H9 (cell line): Measurements from ENCODE around the gene SNAP25. TPM values are rescaled to one million over a fixed set of nuclear protein-coding genes. Genes with fewer than 3 reads are reported as not detected.

Source experiments
- DNase-seq: peaks from one replicate; pipeline ENCODE4 v3.0.0-alpha.2; 2017
- H2AFZ ChIP-seq: one replicate; pipeline ENCODE4 v1.6.1; 2013; ENCODE audit warnings: mild to moderate bottlenecking, low read length, control low read depth, moderate library complexity
- H2AK5ac ChIP-seq: 2 replicates; pipeline ENCODE4 v1.6.1; 2013; ENCODE audit warnings: low read length, control low read depth, mixed read lengths; ENCODE audit not compliant: insufficient read length
- H2BK120ac ChIP-seq: one replicate; pipeline ENCODE4 v1.6.1; 2013; ENCODE audit warnings: low read depth, mild to moderate bottlenecking, low read length, control low read depth, inconsistent platforms; ENCODE audit not compliant: poor library complexity, severe bottlenecking
- H2BK12ac ChIP-seq: 2 replicates; pipeline ENCODE4 v1.6.1; 2013; ENCODE audit warnings: low read length, control low read depth, mixed read lengths, low read depth; ENCODE audit not compliant: insufficient read length
- H2BK15ac ChIP-seq: 2 replicates; pipeline ENCODE4 v1.6.1; 2013; ENCODE audit warnings: low read depth, low read length, control low read depth
- H2BK20ac ChIP-seq: one replicate; pipeline ENCODE4 v1.6.1; 2013; ENCODE audit warnings: low read depth, mild to moderate bottlenecking, low read length, control low read depth, inconsistent platforms; ENCODE audit not compliant: poor library complexity, severe bottlenecking
- H2BK5ac ChIP-seq: 2 replicates; pipeline ENCODE4 v1.6.1; 2013; ENCODE audit warnings: low read length, control low read depth, mixed read lengths; ENCODE audit not compliant: insufficient read length
- H3K14ac ChIP-seq: 2 replicates; pipeline ENCODE4 v1.6.1; 2013; ENCODE audit warnings: low read length, control low read depth; ENCODE audit not compliant: insufficient read depth
- H3K18ac ChIP-seq: 2 replicates; pipeline ENCODE4 v1.6.1; 2013; ENCODE audit warnings: low read depth, mild to moderate bottlenecking, mixed read lengths, low read length, control low read depth; ENCODE audit not compliant: insufficient read length
- H3K23ac ChIP-seq: 2 replicates; pipeline ENCODE4 v1.6.1; 2013; ENCODE audit warnings: low read length, control low read depth, mixed read lengths, low read depth; ENCODE audit not compliant: insufficient read length
- H3K23me2 ChIP-seq: 2 replicates; pipeline ENCODE4 v1.6.1; 2013; ENCODE audit warnings: low read depth, mild to moderate bottlenecking, mixed read lengths, low read length, control low read depth; ENCODE audit not compliant: insufficient read length, poor library complexity, severe bottlenecking
- H3K27ac ChIP-seq: 2 replicates; pipeline ENCODE4 v1.5.1; 2013; ENCODE audit warnings: low read length, control low read depth, mixed read lengths, low read depth; ENCODE audit not compliant: insufficient read length
- H3K27me3 ChIP-seq: 2 replicates; pipeline ENCODE4 v1.6.1; 2013; ENCODE audit warnings: low read length, control low read depth, inconsistent platforms; ENCODE audit not compliant: insufficient read depth
- H3K4ac ChIP-seq: 2 replicates; pipeline ENCODE4 v1.6.1; 2013; ENCODE audit warnings: low read depth, mild to moderate bottlenecking, control low read depth, inconsistent platforms, low read length, moderate library complexity
- H3K4me1 ChIP-seq: 2 replicates; pipeline ENCODE4 v1.6.1; 2013; ENCODE audit warnings: low read length, control low read depth, inconsistent platforms; ENCODE audit not compliant: insufficient read depth
- H3K4me2 ChIP-seq: 2 replicates; pipeline ENCODE4 v1.6.1; 2013; ENCODE audit warnings: low read length, control low read depth, mixed read lengths; ENCODE audit not compliant: insufficient read length, insufficient read depth
- H3K56ac ChIP-seq: 2 replicates; pipeline ENCODE4 v1.6.1; 2013; ENCODE audit warnings: low read depth, mild to moderate bottlenecking, mixed read lengths, low read length, control low read depth; ENCODE audit not compliant: insufficient read length
- H3K79me1 ChIP-seq: 2 replicates; pipeline ENCODE4 v1.6.1; 2013; ENCODE audit warnings: low read depth, mild to moderate bottlenecking, moderate library complexity, low read length, control low read depth, inconsistent platforms; ENCODE audit not compliant: insufficient read depth, poor library complexity, severe bottlenecking
- H3K79me2 ChIP-seq: 2 replicates; pipeline ENCODE4 v1.6.1; 2013; ENCODE audit warnings: low read length, control low read depth, inconsistent platforms; ENCODE audit not compliant: insufficient read depth
- H3K9ac ChIP-seq: 2 replicates; pipeline ENCODE4 v1.6.1; 2013; ENCODE audit warnings: low read length, control low read depth, mixed read lengths; ENCODE audit not compliant: insufficient read length; ENCODE audit errors: extremely low read depth
- H3K9me3 ChIP-seq: one replicate; pipeline ENCODE4 v1.6.1; 2013; ENCODE audit warnings: low read depth, low read length, inconsistent platforms; ENCODE audit not compliant: control insufficient read depth
- H3T11ph ChIP-seq: one replicate; pipeline ENCODE4 v1.6.1; 2013; ENCODE audit warnings: mild to moderate bottlenecking, low read length, control low read depth, inconsistent platforms
- H4K20me1 ChIP-seq: one replicate; pipeline ENCODE4 v1.6.1; 2013; ENCODE audit not compliant: control insufficient read depth, insufficient read length, insufficient read depth
- H4K5ac ChIP-seq: 2 replicates; pipeline ENCODE4 v1.6.1; 2013; ENCODE audit warnings: low read depth, mild to moderate bottlenecking, mixed read lengths, low read length, control low read depth; ENCODE audit not compliant: insufficient read length
- H4K8ac ChIP-seq: replicated peaks from 2 replicates; pipeline ENCODE4 v1.6.1; 2013; ENCODE audit warnings: low read length, control low read depth, mixed read lengths, low read depth; ENCODE audit not compliant: insufficient read length
- H4K91ac ChIP-seq: 2 replicates; pipeline ENCODE4 v1.6.1; 2013; ENCODE audit warnings: low read depth, mild to moderate bottlenecking, moderate library complexity, mixed read lengths, low read length, control low read depth; ENCODE audit not compliant: insufficient read length
- H3K27ac Mint-ChIP-seq, 3 experiments: 2 replicates in 2 of 3; 3 replicates in 1 of 3; pipeline ENCODE4 v1.8.0; 2020 to 2021; ENCODE audit warnings: mixed read lengths in 3 of 3, mild to moderate bottlenecking in 1 of 3, moderate library complexity in 1 of 3
- H3K27me3 Mint-ChIP-seq: 2 replicates; pipeline ENCODE4 v1.8.0; 2021; ENCODE audit warnings: low read depth, mild to moderate bottlenecking, moderate library complexity, mixed read lengths
- H3K36me3 Mint-ChIP-seq, 3 experiments: 2 replicates in 2 of 3; 3 replicates in 1 of 3; pipeline ENCODE4 v1.8.0; 2020 to 2021; ENCODE audit warnings: low read depth in 3 of 3, mixed read lengths in 3 of 3; ENCODE audit not compliant: insufficient read depth in 1 of 3
- H3K4me1 Mint-ChIP-seq, 2 experiments: 2 replicates each; pipeline ENCODE4 v1.8.0; 2020; ENCODE audit warnings: mixed read lengths in 2 of 2
- H3K4me3 Mint-ChIP-seq, 2 experiments: 2 replicates in 1 of 2; 3 replicates in 1 of 2; pipeline ENCODE4 v1.8.0; 2020 to 2021; ENCODE audit warnings: mild to moderate bottlenecking in 2 of 2, mixed read lengths in 2 of 2, moderate library complexity in 1 of 2
- H3K9me3 Mint-ChIP-seq, 2 experiments: 2 replicates in 1 of 2; 3 replicates in 1 of 2; pipeline ENCODE4 v1.8.0; 2020; ENCODE audit warnings: mild to moderate bottlenecking in 2 of 2, mixed read lengths in 2 of 2, moderate library complexity in 1 of 2
- CTCF ChIP-seq: fragments of 200-600 bp; sonication (generic); conservative IDR thresholded peaks from 3 replicates; pipeline ENCODE4 v1.8.0; 2021; ENCODE audit warnings: antibody characterized with exemption, mild to moderate bottlenecking
- WGBS: extraction: QIAGEN DNeasy Blood & Tissue Kit; methylation state at CpG from one replicate; pipeline ENCODE4 v1.1.7; 2013; ENCODE audit warnings: missing lambda C conversion rate, low lambda C conversion rate, mixed read lengths; ENCODE audit not compliant: insufficient read length; ENCODE audit errors: extremely low coverage; 5-methylcytosine and 5-hydroxymethylcytosine counted together
- total RNA-seq: library from RNA; stranded (reverse); gene quantifications from 2 replicates; pipeline ENCODE4 v1.2.1, GENCODE V29; 2021

SNAP25 gene
- total RNA-seq, 1 experiment from 2014 or later, result 0.13 TPM

- H4K20me1 ChIP-seq, result no peaks in the 10 kb centered on the region
- no peak overlapping the region for H3K18ac ChIP-seq
- H3K27me3 ChIP-seq, result no peaks in the 10 kb centered on the region
- H3K23ac ChIP-seq, result no peak overlapping the region
- no peak overlapping the region for H3K27ac Mint-ChIP-seq
- H3K79me1 ChIP-seq, result no peaks in the 10 kb centered on the region
- H2BK120ac ChIP-seq, result no peak overlapping the region
- no peak overlapping the region for H3K4me2 ChIP-seq
- no peak overlapping the region for H2BK15ac ChIP-seq
- H3K4me1 Mint-ChIP-seq, result peaks cover 31 to 32% of the 10 kb centered on the region in 2 experiments
- no peak overlapping the region for H2BK20ac ChIP-seq
- no peak overlapping the region for H2BK12ac ChIP-seq
- H4K8ac ChIP-seq, result no peak overlapping the region
- H4K91ac ChIP-seq, result no peak overlapping the region
- no peaks in the 10 kb centered on the region for H3K27me3 Mint-ChIP-seq
- no peak overlapping the region for H3K9ac ChIP-seq
- no peak overlapping the region for H3T11ph ChIP-seq
- no peak overlapping the region for H2AK5ac ChIP-seq
- H3K4me1 ChIP-seq, result peaks cover 5% of the 10 kb centered on the region; the same call in 1 of the 2 replicates
- no peak overlapping the region for H3K56ac ChIP-seq
- H4K5ac ChIP-seq, result no peak overlapping the region
- no peaks in the 10 kb centered on the region for H3K79me2 ChIP-seq
- no peaks in the 10 kb centered on the region for H3K36me3 Mint-ChIP-seq
- no peak overlapping the region for H3K4ac ChIP-seq
- H2AFZ ChIP-seq, result no peak overlapping the region
- no peak for TF ChIP-seq CTCF
- no peak for DNase-seq
- H2BK5ac ChIP-seq, result no peak overlapping the region
- no peaks in the 10 kb centered on the region for H3K23me2 ChIP-seq
- no CpG with 5 or more reads among the region's 3 CpGs for WGBS
- no peak overlapping the region for H3K27ac ChIP-seq
- no peaks in the 10 kb centered on the region for H3K9me3 Mint-ChIP-seq
- no peak overlapping the region for H3K4me3 Mint-ChIP-seq
- no peak overlapping the region for H3K14ac ChIP-seq
- H3K9me3 ChIP-seq, result no peaks in the 10 kb centered on the region
These were observed 28.8 kb downstream of the SNAP25 start for GRCh38 chr20:10247440-10247839.
